ENCODE results near the gene CYP24A1.

GRCh38 chr20:54172856-54173652 lies 732 bp downstream of the CYP24A1 start:
- TF ChIP-seq POLR2AphosphoS5 (IDR thresholded peaks at IDR 0.05; ENCODE audit: low read depth, low read length) (no peak), POLR2A (IDR thresholded peaks at IDR 0.05; ENCODE audit: low read depth, low read length) (no peak), TAF1 (IDR thresholded peaks at IDR 0.05; ENCODE audit: borderline replicate concordance, low read depth, low read length) (no peak)

All from GM12892 (cell line).